ENCODE measurements around the gene TAF5L. TPM values are rescaled to one million over a fixed set of nuclear protein-coding genes. Genes with fewer than 3 reads are reported as not detected.

The TAF5L gene
- total and polyA plus RNA-seq, 2 of the 8 experiments (the other 6 are each of a cell fraction or from before 2014, with no cell fraction given): 17.7 to 23.3 TPM

- TF ChIP-seq TAF1 (IDR thresholded peaks at IDR 0.05; ENCODE audit: low read depth, low read length) (no peak), KDM1A (IDR thresholded peaks at IDR 0.05; ENCODE audit: borderline replicate concordance, low read length) (no peak), RAD21 (IDR thresholded peaks at IDR 0.05 in 1 of 2, conservative IDR thresholded peaks at IDR 0.05 in 1 of 2; ENCODE audit: low read depth in 2 of 2, low read length in 2 of 2) (no peak), RFX5 (IDR thresholded peaks at IDR 0.05; ENCODE audit: borderline replicate concordance, low read depth, low read length) (no peak), CHD2 (IDR thresholded peaks at IDR 0.05; ENCODE audit: low read length) (no peak), MAX (IDR thresholded peaks at IDR 0.05) (no peak)
Observed at GRCh38 chr1:229550812-229551567, 74.9 kb downstream of the TAF5L start (continued).
